ENCODE data around the gene TNFRSF11A.

The TNFRSF11A gene

DNA sequence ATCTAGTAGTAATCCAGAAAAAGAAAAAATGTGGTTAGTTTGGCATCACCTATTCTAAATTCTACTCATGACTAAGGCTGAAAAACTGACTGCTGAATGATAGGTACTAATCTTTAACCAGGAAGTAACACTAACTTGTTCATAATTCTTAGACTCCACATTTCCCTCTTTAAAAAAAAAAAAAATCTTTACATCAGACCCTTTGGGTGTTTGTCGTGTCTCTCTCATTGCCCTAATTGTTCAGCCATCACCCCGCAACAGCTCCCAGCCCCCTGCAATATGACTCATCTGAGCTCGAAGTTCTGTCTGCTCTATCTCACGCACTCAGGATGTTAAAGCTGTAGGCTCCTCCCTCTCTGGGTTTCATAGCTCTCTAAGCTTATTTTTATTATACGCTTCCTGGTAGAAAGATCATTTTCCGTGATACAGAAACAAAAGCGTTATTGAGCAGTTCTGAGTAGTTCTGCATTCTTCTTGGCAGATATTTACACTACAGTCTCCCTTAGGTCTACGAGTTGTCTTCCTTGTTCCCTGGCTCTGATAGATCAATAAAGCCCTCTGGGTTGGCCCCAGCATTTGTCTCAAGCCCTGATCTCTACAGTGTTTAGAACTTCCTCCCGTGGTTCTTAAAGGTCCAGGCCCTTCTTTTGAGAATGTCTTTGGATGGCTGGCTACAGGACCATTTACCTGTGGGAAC lies 95.6 kb downstream of the TNFRSF11A start:
- peak; percentile 71 for DNase-seq

GRCh38 chr18:62425465-62426190 lies 100.5 kb downstream of the TNFRSF11A start:
- peak; percentile 65 for DNase-seq

- no peak for DNase-seq
Observed at GRCh38 chr18:62426191-62426488, 101.0 kb downstream of the TNFRSF11A start.

DNA sequence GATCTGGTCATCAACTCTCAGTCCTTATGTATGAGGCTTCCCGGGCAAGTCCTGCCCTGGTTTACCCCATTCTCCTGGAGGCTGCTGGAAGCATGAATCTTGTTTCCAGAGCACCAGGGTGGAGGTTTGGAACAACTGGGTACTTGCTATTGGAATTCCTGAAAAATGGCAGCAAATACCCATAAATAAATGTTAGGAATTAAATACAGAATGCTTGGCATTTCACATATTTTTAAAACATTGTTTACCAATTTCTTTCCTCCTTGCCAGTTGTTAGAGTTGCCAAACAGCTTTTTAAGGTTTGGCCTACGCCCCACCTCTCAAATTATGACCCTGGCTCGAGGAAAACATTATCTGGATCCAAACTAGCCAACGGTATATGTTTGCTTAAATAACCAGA lies 107.1 kb downstream of the TNFRSF11A start:
- DNase-seq: no peak

GRCh38 chr18:62434798-62435197 lies 109.7 kb downstream of the TNFRSF11A start:
- DNase-seq: no peak

DNA sequence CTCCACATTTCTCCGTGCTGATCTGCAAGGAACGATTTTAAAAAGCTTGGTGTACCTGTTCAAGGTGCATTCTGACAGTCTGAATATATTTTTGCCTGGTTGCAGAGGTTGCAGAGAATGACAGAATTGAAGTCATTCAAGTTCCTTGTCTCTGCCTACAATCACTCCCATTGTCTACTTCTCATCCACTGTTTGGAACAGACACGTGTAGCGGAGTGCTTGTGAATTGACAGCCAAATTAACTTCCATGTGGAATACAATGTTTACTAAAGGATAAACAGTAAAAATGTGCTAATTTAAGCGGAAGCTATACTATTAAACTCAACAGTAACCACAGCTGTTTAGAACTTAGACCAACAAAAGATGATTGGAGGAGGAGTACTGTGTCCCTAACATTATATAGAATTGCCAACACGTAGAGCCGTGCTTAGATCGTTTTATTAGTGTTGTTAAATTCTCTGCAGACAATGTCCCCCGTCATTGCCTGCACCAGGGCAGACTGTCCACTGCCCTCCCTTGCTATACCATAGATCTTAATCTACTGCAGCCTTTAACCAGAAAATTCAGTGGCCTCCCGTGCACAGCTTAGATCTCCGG lies 110.4 kb downstream of the TNFRSF11A start:
- peak; percentile 28 for DNase-seq

DNA sequence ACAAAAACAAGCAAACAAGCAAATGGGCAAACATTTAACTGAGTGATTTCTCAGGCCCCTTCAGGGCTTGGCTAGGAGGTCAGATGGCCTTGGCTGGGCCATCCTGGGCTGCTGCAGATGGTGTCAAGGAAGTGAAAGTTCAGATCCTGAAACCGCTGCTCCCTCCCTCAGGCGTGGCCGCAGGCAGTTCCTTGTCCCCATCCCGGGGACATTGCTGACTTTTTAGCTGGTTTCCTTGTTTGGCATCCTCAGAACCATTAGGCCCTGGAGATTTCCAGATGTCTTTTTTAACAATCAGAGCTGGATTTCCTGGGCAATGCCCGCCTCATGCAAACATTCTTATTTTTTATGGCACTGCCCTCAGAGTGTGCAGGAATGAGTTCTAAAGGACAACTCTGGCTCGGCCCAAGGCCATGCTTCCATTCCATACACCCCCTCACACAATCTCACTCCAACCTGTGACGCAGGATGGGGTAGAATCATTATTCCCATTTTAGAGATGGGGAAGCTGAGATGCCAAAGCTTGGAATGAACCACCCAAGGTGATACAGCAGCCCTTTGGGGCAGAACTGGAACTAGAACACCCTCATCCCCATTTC lies 111.6 kb downstream of the TNFRSF11A start:
- DNase-seq: peak; percentile 24

DNA sequence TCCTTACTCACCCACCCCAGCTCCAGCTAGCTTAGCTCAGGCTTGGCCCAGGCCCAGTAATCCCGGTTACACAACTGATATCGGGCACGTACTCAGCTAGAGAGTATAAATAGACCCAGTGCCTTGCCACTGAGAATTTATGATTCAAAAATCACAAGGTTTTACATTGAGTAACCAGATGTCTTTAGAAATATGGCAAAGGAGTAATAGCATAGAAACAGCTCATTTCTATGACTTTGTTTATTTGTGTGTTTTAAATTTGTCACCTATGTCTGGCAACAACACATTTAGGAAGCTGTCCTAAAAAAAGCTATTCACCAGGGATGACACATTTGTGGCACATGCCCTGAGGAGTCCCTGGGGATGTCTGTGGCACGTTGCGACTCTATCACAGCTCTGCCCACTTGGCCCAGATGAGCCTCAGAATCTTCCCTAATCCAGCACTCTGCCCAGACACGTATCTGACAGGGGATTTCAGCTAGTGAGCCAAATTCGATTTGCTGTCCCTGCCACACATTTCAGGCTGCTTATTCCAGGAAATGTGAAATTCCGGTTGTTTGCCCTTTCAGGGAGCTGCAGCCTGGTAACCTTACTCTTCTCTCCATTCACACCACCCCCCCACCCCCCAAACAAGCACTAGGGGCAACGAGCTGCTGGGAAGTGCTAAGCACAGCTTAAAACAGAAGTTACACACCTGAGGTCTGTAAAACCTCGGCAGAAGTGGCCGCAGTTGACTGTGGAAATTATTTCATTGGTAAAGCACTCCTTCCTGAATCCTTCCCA lies 112.3 kb downstream of the TNFRSF11A start:
- peak; percentile 33 for DNase-seq

GRCh38 chr18:62438018-62438329 lies 112.9 kb downstream of the TNFRSF11A start:
- DNase-seq: peak; percentile 38

GRCh38 chr18:62438402-62438801 lies 113.3 kb downstream of the TNFRSF11A start:
- DNase-seq: peak; percentile 15

DNA sequence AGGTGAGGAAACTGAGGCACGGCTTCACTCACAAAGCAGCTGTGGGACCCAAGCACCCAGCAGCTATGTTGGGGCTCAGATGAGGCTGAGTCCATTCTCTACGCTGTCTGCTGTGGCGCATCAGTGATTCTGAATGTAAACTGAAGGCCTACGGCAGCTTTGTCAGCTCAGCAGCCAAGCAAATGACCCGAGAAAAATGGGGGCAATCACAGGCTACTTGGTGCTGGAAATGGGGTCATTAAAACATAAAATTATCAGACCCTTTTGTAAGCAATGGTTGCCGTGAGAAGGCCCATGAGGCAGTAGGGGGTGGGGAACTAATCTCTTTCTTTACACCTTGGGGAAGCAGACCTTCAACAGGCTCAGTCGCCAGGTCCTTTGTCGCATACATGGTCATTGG lies 113.8 kb downstream of the TNFRSF11A start:
- peak; percentile 19 for DNase-seq
